HepG2 (cell line): ENCODE results near the gene NME7. TPM values are rescaled to one million over a fixed set of nuclear protein-coding genes. Genes with fewer than 3 reads are reported as not detected.

Experiments used
- DZIP1 ChIP-seq: sonication (generic); formaldehyde crosslinking; IDR thresholded peaks from 2 replicates; pipeline ENCODE4 v1.5.0; 2020; ENCODE audit warnings: mild to moderate bottlenecking, missing genetic modification reagents
- EP300 ChIP-seq, 3 experiments: sonication (generic) in 1 of 3; formaldehyde crosslinking in 1 of 3; IDR thresholded peaks; 2 replicates each; pipeline versions ENCODE4 v1.5.1 to v1.6.1; 2011 to 2020; ENCODE audit warnings: low read depth in 2 of 3, low read length in 2 of 3, borderline replicate concordance in 1 of 3, improper control_type of control experiment in 1 of 3, mild to moderate bottlenecking in 1 of 3, missing genetic modification reagents in 1 of 3, moderate library complexity in 1 of 3
- ESRRA ChIP-seq: sonication (generic); formaldehyde crosslinking; IDR thresholded peaks from 2 replicates; pipeline ENCODE4 v1.5.1; 2020; ENCODE audit warnings: mild to moderate bottlenecking, low read depth, missing genetic modification reagents
- HOXA3 ChIP-seq: sonication (generic); formaldehyde crosslinking; IDR thresholded peaks from 2 replicates; pipeline ENCODE4 v1.5.0; 2020; ENCODE audit warnings: missing genetic modification reagents
- MYC ChIP-seq: sonication (generic); formaldehyde crosslinking; IDR thresholded peaks from 2 replicates; pipeline ENCODE4 v1.9.0; 2021; ENCODE audit warnings: missing genetic modification reagents, borderline replicate concordance
- NCOA5 ChIP-seq: sonication (generic); formaldehyde crosslinking; IDR thresholded peaks from 2 replicates; pipeline ENCODE4 v1.4.0; 2020; ENCODE audit warnings: missing genetic modification reagents
- TP53 ChIP-seq: sonication (generic); formaldehyde crosslinking; conservative IDR thresholded peaks from 2 replicates; pipeline ENCODE4 v1.4.0; 2020; ENCODE audit warnings: missing genetic modification reagents
- UBTF ChIP-seq: sonication (generic); formaldehyde crosslinking; IDR thresholded peaks from 2 replicates; pipeline ENCODE4 v1.4.0; 2020; ENCODE audit warnings: mild to moderate bottlenecking, missing genetic modification reagents
- ZFP1 ChIP-seq: IDR thresholded peaks from 2 replicates; pipeline ENCODE4 v1.6.1; 2016
- ZMYM4 ChIP-seq: sonication (generic); formaldehyde crosslinking; IDR thresholded peaks from 2 replicates; pipeline ENCODE4 v1.8.1; 2023; ENCODE audit warnings: mild to moderate bottlenecking, missing genetic modification reagents
- ZNF101 ChIP-seq: sonication (generic); formaldehyde crosslinking; IDR thresholded peaks from 2 replicates; pipeline ENCODE4 v1.4.0; 2020; ENCODE audit warnings: mild to moderate bottlenecking, low read depth, missing genetic modification reagents, borderline replicate concordance
- ZNF256 ChIP-seq: sonication (generic); formaldehyde crosslinking; conservative IDR thresholded peaks from 2 replicates; pipeline ENCODE4 v1.4.0; 2020; ENCODE audit warnings: missing genetic modification reagents
- ZNF414 ChIP-seq: sonication (generic); formaldehyde crosslinking; IDR thresholded peaks from 2 replicates; pipeline ENCODE4 v1.5.0; 2020; ENCODE audit warnings: missing genetic modification reagents
- ZNF468 ChIP-seq: sonication (generic); formaldehyde crosslinking; IDR thresholded peaks from 2 replicates; pipeline ENCODE4 v1.8.0; 2022; ENCODE audit warnings: mild to moderate bottlenecking, moderate library complexity, missing genetic modification reagents
- ZNF510 ChIP-seq: sonication (generic); formaldehyde crosslinking; IDR thresholded peaks from 2 replicates; pipeline ENCODE4 v1.4.0; 2020; ENCODE audit warnings: low read depth, mild to moderate bottlenecking, missing genetic modification reagents
- ZNF513 ChIP-seq: sonication (generic); formaldehyde crosslinking; conservative IDR thresholded peaks from 2 replicates; pipeline ENCODE4 v1.5.0; 2020; ENCODE audit warnings: missing genetic modification reagents
- ZNF552 ChIP-seq: sonication (generic); formaldehyde crosslinking; IDR thresholded peaks from 2 replicates; pipeline ENCODE4 v1.9.0; 2022; ENCODE audit warnings: missing genetic modification reagents, mild to moderate bottlenecking, borderline replicate concordance
- ZNF558 ChIP-seq: sonication (generic); formaldehyde crosslinking; IDR thresholded peaks from 2 replicates; pipeline ENCODE4 v1.9.0; 2022; ENCODE audit warnings: mild to moderate bottlenecking, missing genetic modification reagents, borderline replicate concordance
- ZNF670 ChIP-seq: sonication (generic); formaldehyde crosslinking; IDR thresholded peaks from 2 replicates; pipeline ENCODE4 v1.8.0; 2022; ENCODE audit warnings: mild to moderate bottlenecking, missing genetic modification reagents, borderline replicate concordance
- ZNF672 ChIP-seq: sonication (generic); formaldehyde crosslinking; IDR thresholded peaks from 2 replicates; pipeline ENCODE4 v1.8.1; 2022; ENCODE audit warnings: missing genetic modification reagents
- ZSCAN21 ChIP-seq: sonication (generic); formaldehyde crosslinking; IDR thresholded peaks from 2 replicates; pipeline ENCODE4 v1.8.0; 2022; ENCODE audit warnings: mild to moderate bottlenecking, missing genetic modification reagents, moderate library complexity, borderline replicate concordance
- polyA plus RNA-seq, 8 experiments: library from polyadenylated mRNA; depleted of rRNA in 3 of 8; stranded (reverse) in 7 of 8; unstranded in 1 of 8; fragments of >200 nt; fragmentation: Illumina TruSeq in 4 of 8; extraction: Trizol in 4 of 8; gene quantifications; 2 replicates each; pipeline versions ENCODE4 v1.2.1 to v1.2.3, GENCODE V29; 2011 to 2016; ENCODE audit warnings: low read depth in 4 of 8, missing spikeins in 1 of 8, mixed read lengths in 1 of 8; ENCODE audit not compliant: insufficient read depth in 1 of 8
- total RNA-seq, 5 experiments: library from RNA; depleted of rRNA; stranded (reverse); fragments of >200 nt; fragmentation: Illumina TruSeq; extraction: Trizol; gene quantifications; 2 replicates each; pipeline ENCODE4 v1.2.3, GENCODE V29; 2016; ENCODE audit warnings: low read depth in 1 of 5

The NME7 gene
- total and polyA plus RNA-seq, 2 of the 13 experiments (the other 11 are each of a cell fraction or from before 2014, with no cell fraction given): 9.4 to 22.5 TPM

GRCh38 chr1:169144941-169145626, 222.5 kb downstream of the NME7 start (continued):
- TF ChIP-seq ZNF513 (CRISPR knock-in tag): no peak
- TF ChIP-seq ZNF101 (CRISPR knock-in tag): no peak
- TF ChIP-seq EP300 (IDR thresholded peaks at IDR 0.05; ENCODE audit: low read depth in 2 of 2, low read length in 2 of 2): peak in 1 of 2 experiments; percentile 58; a peak in 1 of 4 replicates
- no peak for TF ChIP-seq EP300 (CRISPR knock-in tag; IDR thresholded peaks at IDR 0.05; ENCODE audit: borderline replicate concordance)
- no peak for TF ChIP-seq ZNF510 (CRISPR knock-in tag)
- TF ChIP-seq UBTF (CRISPR knock-in tag): no peak
- TF ChIP-seq ZNF414: no peak
- no peak for TF ChIP-seq ZNF468 (CRISPR knock-in tag)
- TF ChIP-seq ZNF558: no peak
- no peak for TF ChIP-seq ZNF672 (CRISPR knock-in tag)
- TF ChIP-seq MYC (CRISPR knock-in tag): no peak
- no peak for TF ChIP-seq DZIP1
- TF ChIP-seq NCOA5 (CRISPR knock-in tag): no peak
- TF ChIP-seq HOXA3 (CRISPR knock-in tag): no peak
- no peak for TF ChIP-seq TP53
- TF ChIP-seq ZNF670: no peak
- TF ChIP-seq ZSCAN21 (CRISPR knock-in tag): no peak
- no peak for TF ChIP-seq ZFP1 (CRISPR knock-in tag)
- TF ChIP-seq ESRRA (CRISPR knock-in tag): 0 out of 2 replicates have a peak, but pooled peaks have one; percentile 27
- no peak for TF ChIP-seq ZNF256
- TF ChIP-seq ZMYM4 (CRISPR knock-in tag): no peak
- no peak for TF ChIP-seq ZNF552 (CRISPR knock-in tag)
